ENCODE data around the gene ZNF607. TPM values are rescaled to one million over a fixed set of nuclear protein-coding genes. Genes with fewer than 3 reads are reported as not detected.
A peak's percentile ranks its signal among the peaks of the same experiment; 100 is the strongest.
"Not testable (repeated sequence)": the region's sequence is repeated elsewhere in the genome, so short reads cannot be mapped to it uniquely, and the experiment has no call there.

The ZNF607 gene
- 4.5 to 6.1 TPM (median 5.4 TPM) in 3 replicates for polyA plus RNA-seq
- 3.7 TPM for polyA plus RNA-seq (2011; ENCODE audit: low read depth)
- polyA plus RNA-seq (2011; cell fraction: cytosol; rRNA removed) = 1.8 and 2.7 TPM in 2 replicates
- polyA plus RNA-seq (2011; cell fraction: nucleus; rRNA removed) = 11.4 and 12.3 TPM in 2 replicates
- 4.6 and 5.1 TPM in 2 replicates for polyA plus RNA-seq (2012; ENCODE audit: low replicate concordance)
- 3.1 to 9.4 TPM (median 8.4 TPM) in 3 replicates for polyA minus RNA-seq
- 3.8 TPM for polyA minus RNA-seq (2011; cell fraction: cytosol; rRNA and poly(A)+ RNA removed)
- 7.3 and 11.4 TPM in 2 replicates for polyA minus RNA-seq (2011; cell fraction: nucleus; rRNA and poly(A)+ RNA removed)

- H3K9me3 ChIP-seq (ENCODE audit: control insufficient read depth, low read depth, low read length) = no peaks in the 10 kb centered on the region
- peak; percentile 78 for FAIRE-seq
- H3K27ac ChIP-seq (ENCODE audit: control insufficient read depth, insufficient read depth, low read length) = peak within 1 kb of the TSS; percentile 65
- H3K4me3 ChIP-seq (ENCODE audit: control insufficient read depth in 2 of 3, extremely low read depth in 1 of 3, insufficient read depth in 2 of 3, low read depth in 1 of 3, low read length in 3 of 3) = peak within 1 kb of the TSS; percentile 74 to 82 (median 81)
- H3K4me2 ChIP-seq (ENCODE audit: control insufficient read depth, extremely low read depth, insufficient read depth, low read depth, low read length) = peak within 1 kb of the TSS; percentile 84
- H3K9me1 ChIP-seq (ENCODE audit: control insufficient read depth, extremely low read depth, insufficient read depth, low read length) = no peaks in the 10 kb centered on the region
- peak within 1 kb of the TSS; percentile 93 for H2AFZ ChIP-seq (ENCODE audit: control insufficient read depth, low read length)
- TF ChIP-seq EZH2 (IDR thresholded peaks at IDR 0.05; ENCODE audit: low read length) (no peak), CTCF (optimal IDR thresholded peaks at IDR 0.05 in 1 of 3, IDR thresholded peaks at IDR 0.05 in 1 of 3, conservative IDR thresholded peaks at IDR 0.05 in 1 of 3; ENCODE audit: extremely low read depth in 1 of 3, insufficient read depth in 2 of 3, low read length in 3 of 3) (peak; percentile 73 to 76 (median 74))
- H4K20me1 ChIP-seq (ENCODE audit: control insufficient read depth, extremely low read depth, insufficient read depth, low read length) = no peaks in the 10 kb centered on the region
- peaks cover 0 to 2% of the 10 kb centered on the region in 2 experiments for H3K36me3 ChIP-seq (ENCODE audit: control insufficient read depth in 2 of 2, extremely low read depth in 1 of 2, insufficient read depth in 2 of 2, low read length in 2 of 2)
- no peaks in the 10 kb centered on the region for H3K27me3 ChIP-seq (ENCODE audit: control insufficient read depth, extremely low read depth, insufficient read depth, low read length)
- peak; percentile 81 for DNase-seq (ENCODE audit: low read depth, low spot score)
- dilution Hi-C loops (cut with MboI; ENCODE audit: extremely low pct_ligation_motif_present, low sequenced_read_pairs) = no loop called here
- H3K4me1 ChIP-seq (ENCODE audit: control insufficient read depth, extremely low read depth, insufficient read depth, low read length) = no peaks in the 10 kb centered on the region
- H3K9ac ChIP-seq (ENCODE audit: control insufficient read depth, extremely low read depth, insufficient read depth, low read length) = peak within 1 kb of the TSS; percentile 76
- peaks cover 20% of the 10 kb centered on the region for H3K79me2 ChIP-seq (ENCODE audit: control insufficient read depth, insufficient read depth, low read length)
Observed at GRCh38 chr19:37719111-37719926, at the start of gene ZNF607. TSS of gene ZNF607 (minus strand) at chr19:37719761. CDS start at chr19:37711618, 8,143 bp downstream.

- no peak overlapping the region for H3K4me2 ChIP-seq (ENCODE audit: control insufficient read depth, extremely low read depth, insufficient read depth, low read depth, low read length)
- H2AFZ ChIP-seq (ENCODE audit: control insufficient read depth, low read length) = no peak overlapping the region
- no peak overlapping the region for H3K4me3 ChIP-seq (ENCODE audit: control insufficient read depth in 2 of 3, extremely low read depth in 1 of 3, insufficient read depth in 2 of 3, low read depth in 1 of 3, low read length in 3 of 3)
- H4K20me1 ChIP-seq (ENCODE audit: control insufficient read depth, extremely low read depth, insufficient read depth, low read length) = no peaks in the 10 kb centered on the region
- no peaks in the 10 kb centered on the region for H3K27me3 ChIP-seq (ENCODE audit: control insufficient read depth, extremely low read depth, insufficient read depth, low read length)
- no peak for TF ChIP-seq EZH2 (IDR thresholded peaks at IDR 0.05; ENCODE audit: low read length)
- no peak for TF ChIP-seq CTCF (optimal IDR thresholded peaks at IDR 0.05 in 1 of 3, IDR thresholded peaks at IDR 0.05 in 1 of 3, conservative IDR thresholded peaks at IDR 0.05 in 1 of 3; ENCODE audit: extremely low read depth in 1 of 3, insufficient read depth in 2 of 3, low read length in 3 of 3)
- peaks cover 0 to 4% of the 10 kb centered on the region in 2 experiments for H3K36me3 ChIP-seq (ENCODE audit: control insufficient read depth in 2 of 2, extremely low read depth in 1 of 2, insufficient read depth in 2 of 2, low read length in 2 of 2)
- H3K9me1 ChIP-seq (ENCODE audit: control insufficient read depth, extremely low read depth, insufficient read depth, low read length) = no peaks in the 10 kb centered on the region
- dilution Hi-C loops (cut with MboI; ENCODE audit: extremely low pct_ligation_motif_present, low sequenced_read_pairs) = no loop called here
- peak overlapping the region; percentile 68 for H3K27ac ChIP-seq (ENCODE audit: control insufficient read depth, insufficient read depth, low read length)
- DNase-seq (ENCODE audit: low read depth, low spot score) (no peak), FAIRE-seq (peak; percentile 63)
- no peak overlapping the region for H3K9ac ChIP-seq (ENCODE audit: control insufficient read depth, extremely low read depth, insufficient read depth, low read length)
- no peaks in the 10 kb centered on the region for H3K9me3 ChIP-seq (ENCODE audit: control insufficient read depth, low read depth, low read length)
- no peaks in the 10 kb centered on the region for H3K79me2 ChIP-seq (ENCODE audit: control insufficient read depth, insufficient read depth, low read length)
- peaks cover 10% of the 10 kb centered on the region for H3K4me1 ChIP-seq (ENCODE audit: control insufficient read depth, extremely low read depth, insufficient read depth, low read length)
Observed at GRCh38 chr19:37763488-37763887, 43.9 kb upstream of the ZNF607 start.

DNA sequence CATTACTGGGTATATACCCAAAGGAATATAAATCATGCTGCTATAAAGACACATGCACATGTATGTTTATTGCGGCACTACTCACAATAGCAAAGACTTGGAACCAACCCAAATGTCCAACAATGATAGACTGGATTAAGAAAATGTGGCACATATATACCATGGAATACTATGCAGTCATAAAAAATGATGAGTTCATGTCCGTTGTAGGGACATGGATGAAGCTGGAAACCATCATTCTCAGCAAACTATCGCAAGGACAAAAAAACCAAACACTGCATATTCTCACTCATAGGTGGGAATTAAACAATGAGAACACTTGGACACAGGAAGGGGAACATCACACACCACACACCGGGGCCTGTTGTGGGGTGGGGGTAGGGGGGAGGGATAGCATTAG, 38.1 kb upstream of the ZNF607 start:
- H2AFZ ChIP-seq (ENCODE audit: control insufficient read depth, low read length); H3K36me3 ChIP-seq (ENCODE audit: control insufficient read depth in 2 of 2, extremely low read depth in 1 of 2, insufficient read depth in 2 of 2, low read length in 2 of 2); H3K4me1 ChIP-seq (ENCODE audit: control insufficient read depth, extremely low read depth, insufficient read depth, low read length); DNase-seq (ENCODE audit: low read depth, low spot score); H3K79me2 ChIP-seq (ENCODE audit: control insufficient read depth, insufficient read depth, low read length); H3K4me2 ChIP-seq (ENCODE audit: control insufficient read depth, extremely low read depth, insufficient read depth, low read depth, low read length); H3K4me3 ChIP-seq (ENCODE audit: control insufficient read depth in 2 of 3, extremely low read depth in 1 of 3, insufficient read depth in 2 of 3, low read depth in 1 of 3, low read length in 3 of 3); H3K9ac ChIP-seq (ENCODE audit: control insufficient read depth, extremely low read depth, insufficient read depth, low read length); dilution Hi-C loops (cut with MboI; ENCODE audit: extremely low pct_ligation_motif_present, low sequenced_read_pairs); H3K27me3 ChIP-seq (ENCODE audit: control insufficient read depth, extremely low read depth, insufficient read depth, low read length); H3K27ac ChIP-seq (ENCODE audit: control insufficient read depth, insufficient read depth, low read length); H4K20me1 ChIP-seq (ENCODE audit: control insufficient read depth, extremely low read depth, insufficient read depth, low read length); H3K9me3 ChIP-seq (ENCODE audit: control insufficient read depth, low read depth, low read length); H3K9me1 ChIP-seq (ENCODE audit: control insufficient read depth, extremely low read depth, insufficient read depth, low read length); FAIRE-seq: not testable (repeated sequence)

Measured in keratinocyte (primary cell).